ENCODE results near the gene C3.

The C3 gene

GRCh38 chr19:6730153-6730804, 9.8 kb upstream of the C3 start:
- DNase-seq: peak; percentile 20 to 25

GRCh38 chr19:6729573-6730152, 9.2 kb upstream of the C3 start:
- no peak for DNase-seq

GRCh38 chr19:6728346-6728745, 7.9 kb upstream of the C3 start:
- DNase-seq: no peak

- DNase-seq: no peak
Observed at GRCh38 chr19:6725513-6726231, 5.2 kb upstream of the C3 start.

GRCh38 chr19:6724631-6725492, 4.4 kb upstream of the C3 start:
- no peak for DNase-seq

- DNase-seq: no peak
Observed at GRCh38 chr19:6723738-6724137, 3.3 kb upstream of the C3 start.

GRCh38 chr19:6723108-6723618, 2.7 kb upstream of the C3 start:
- DNase-seq: no peak

- DNase-seq: no peak
Observed at GRCh38 chr19:6721773-6722172, 1.3 kb upstream of the C3 start.

GRCh38 chr19:6721138-6721474, 656 bp upstream of the C3 start:
- DNase-seq: no peak

GRCh38 chr19:6719992-6720368, 470 bp downstream of the C3 start:
- DNase-seq: no peak

GRCh38 chr19:6719540-6719861, 949 bp downstream of the C3 start:
- DNase-seq: no peak

GRCh38 chr19:6718741-6719539, 1.5 kb downstream of the C3 start:
- DNase-seq: no peak

GRCh38 chr19:6718111-6718740, 2.2 kb downstream of the C3 start:
- DNase-seq: no peak

- DNase-seq: no peak
Observed at GRCh38 chr19:6717441-6717971, 2.9 kb downstream of the C3 start.

- DNase-seq: no peak
Observed at GRCh38 chr19:6717036-6717435, 3.4 kb downstream of the C3 start.

GRCh38 chr19:6716610-6716970, 3.9 kb downstream of the C3 start:
- DNase-seq: no peak

GRCh38 chr19:6714749-6715555, 5.5 kb downstream of the C3 start:
- DNase-seq: no peak

GRCh38 chr19:6713773-6714692, 6.4 kb downstream of the C3 start:
- DNase-seq: no peak

- DNase-seq: no peak
Observed at GRCh38 chr19:6712692-6713670, 7.5 kb downstream of the C3 start.
